OCI-M1 (cell line): ENCODE data around the gene DNAI7.

Source experiments
- DNase-seq: peaks from one replicate; lab custom pipeline; 2025; lab: John Stamatoyannopoulos, UW

The DNAI7 gene, protein sequence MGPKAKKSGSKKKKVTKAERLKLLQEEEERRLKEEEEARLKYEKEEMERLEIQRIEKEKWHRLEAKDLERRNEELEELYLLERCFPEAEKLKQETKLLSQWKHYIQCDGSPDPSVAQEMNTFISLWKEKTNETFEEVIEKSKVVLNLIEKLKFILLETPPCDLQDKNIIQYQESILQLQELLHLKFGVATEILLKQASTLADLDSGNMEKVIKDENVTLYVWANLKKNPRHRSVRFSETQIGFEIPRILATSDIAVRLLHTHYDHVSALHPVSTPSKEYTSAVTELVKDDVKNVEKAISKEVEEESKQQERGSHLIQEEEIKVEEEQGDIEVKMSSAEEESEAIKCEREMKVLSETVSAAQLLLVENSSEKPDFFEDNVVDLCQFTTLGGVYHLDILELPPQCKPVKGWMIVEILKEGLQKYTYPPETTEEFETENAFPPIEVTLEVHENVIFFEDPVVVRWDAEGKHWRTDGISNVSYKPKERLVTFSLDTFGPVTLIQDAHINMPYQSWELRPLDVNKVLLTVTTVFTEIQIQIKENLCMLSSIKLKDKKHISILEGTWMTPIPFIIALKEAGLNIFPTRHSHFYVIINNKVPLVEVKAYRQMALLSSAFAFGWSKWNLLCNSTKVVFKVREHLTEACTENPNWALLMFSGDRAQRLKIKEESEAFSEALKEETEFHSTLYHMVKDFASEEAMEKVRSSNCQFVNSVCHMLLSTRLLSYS

DNA sequence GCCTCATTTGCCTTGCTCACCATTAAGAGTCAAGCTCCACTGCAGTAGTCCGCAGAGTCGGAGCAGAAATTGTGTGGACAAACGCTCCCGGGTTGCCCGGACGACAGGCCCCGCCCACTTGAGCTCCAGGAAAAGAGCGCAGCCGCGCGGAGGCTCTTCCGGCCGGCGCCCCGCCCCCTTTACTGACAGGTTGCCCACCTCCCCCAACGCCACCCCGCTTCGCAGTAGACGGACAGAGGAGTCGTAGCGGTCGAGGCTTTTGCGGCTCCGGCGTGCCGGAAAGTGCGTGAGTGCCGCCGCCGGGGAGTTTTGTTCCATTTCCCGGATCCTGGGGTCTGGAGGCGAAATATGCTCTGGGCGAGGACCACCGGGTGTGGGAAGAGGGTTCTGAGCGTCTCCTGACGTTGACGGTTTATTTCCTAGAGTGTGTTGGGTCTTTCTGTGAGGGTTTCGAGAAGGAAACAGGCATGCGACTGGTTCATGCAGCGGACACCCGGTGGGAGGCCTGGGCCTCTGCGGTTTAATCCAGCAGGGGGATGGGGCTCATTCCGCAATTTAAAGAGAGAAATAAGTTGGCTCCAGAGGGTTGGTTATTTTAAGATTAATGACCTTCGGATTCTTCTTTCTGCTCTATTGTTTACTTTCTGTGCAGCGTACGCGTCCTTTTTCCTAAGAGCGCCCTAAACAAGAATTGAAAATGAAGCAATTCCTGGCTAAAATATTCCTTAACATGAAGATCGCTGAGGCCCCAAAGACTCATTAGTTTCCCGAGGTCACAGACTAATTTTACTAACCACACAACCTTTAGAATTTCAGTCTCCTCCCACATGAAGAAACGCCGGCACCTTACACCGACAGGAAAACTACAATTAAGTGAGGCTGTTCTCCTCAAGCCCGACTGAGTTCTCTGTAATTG, at the start of gene DNAI7, which contains the start of gene ETFRF1:
TSS of gene DNAI7 (minus strand) at position 105 of the 916 bp plus-strand sequence. CDS start at position 23, 82 bp downstream.
TSS of gene ETFRF1 (plus strand) at position 182 of the 916 bp plus-strand sequence. CDS start 8,720 bp downstream, outside the sequence.
- peak; percentile 98 for DNase-seq

DNA sequence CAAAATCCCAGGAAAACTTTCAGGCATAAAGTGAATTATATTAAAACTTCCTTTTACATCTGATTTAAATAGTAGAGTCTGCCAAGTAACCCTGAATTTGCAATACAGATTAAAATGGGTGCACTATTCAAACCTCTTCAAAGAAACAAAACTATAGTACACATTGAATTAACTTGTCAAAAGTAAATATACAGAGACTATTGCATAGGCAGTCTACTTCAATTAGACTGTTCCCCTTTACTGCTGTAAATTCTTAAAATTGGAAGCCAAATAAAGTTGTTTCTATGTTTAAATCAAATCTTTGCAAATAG, 48.7 kb upstream of the DNAI7 start:
- no peak for DNase-seq

DNA sequence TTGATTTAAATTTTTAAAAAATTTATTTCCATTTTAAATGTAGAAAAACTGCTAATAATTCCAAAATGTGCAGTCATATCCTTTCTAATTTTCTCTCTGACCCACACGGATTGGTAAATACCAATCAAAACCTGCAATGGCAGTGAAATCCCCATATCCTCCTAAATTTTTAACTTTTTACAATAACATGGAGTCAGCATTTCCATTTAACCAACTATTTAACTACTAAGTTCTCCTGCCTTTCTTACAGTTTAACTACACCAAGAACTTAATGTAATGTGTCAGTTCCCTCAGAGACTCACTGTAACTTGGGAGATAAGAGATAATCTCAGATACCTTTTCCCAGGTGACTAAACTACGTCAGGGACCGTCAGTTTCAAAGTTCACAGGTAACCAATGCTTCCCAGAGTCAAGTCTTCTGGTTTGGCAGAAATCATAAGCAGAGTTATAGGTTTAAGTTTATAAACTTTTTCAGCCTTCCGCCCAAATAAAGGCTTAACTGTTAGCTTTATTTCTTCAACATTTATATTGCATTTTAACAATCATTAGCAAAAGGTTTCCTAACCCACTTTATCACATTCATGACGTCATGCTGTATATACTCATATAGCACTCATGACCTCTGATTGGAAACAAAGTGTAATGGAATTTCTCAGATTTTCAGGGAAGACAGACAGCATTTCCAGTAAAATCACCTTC, 48.2 kb upstream of the DNAI7 start:
- no peak for DNase-seq

DNA sequence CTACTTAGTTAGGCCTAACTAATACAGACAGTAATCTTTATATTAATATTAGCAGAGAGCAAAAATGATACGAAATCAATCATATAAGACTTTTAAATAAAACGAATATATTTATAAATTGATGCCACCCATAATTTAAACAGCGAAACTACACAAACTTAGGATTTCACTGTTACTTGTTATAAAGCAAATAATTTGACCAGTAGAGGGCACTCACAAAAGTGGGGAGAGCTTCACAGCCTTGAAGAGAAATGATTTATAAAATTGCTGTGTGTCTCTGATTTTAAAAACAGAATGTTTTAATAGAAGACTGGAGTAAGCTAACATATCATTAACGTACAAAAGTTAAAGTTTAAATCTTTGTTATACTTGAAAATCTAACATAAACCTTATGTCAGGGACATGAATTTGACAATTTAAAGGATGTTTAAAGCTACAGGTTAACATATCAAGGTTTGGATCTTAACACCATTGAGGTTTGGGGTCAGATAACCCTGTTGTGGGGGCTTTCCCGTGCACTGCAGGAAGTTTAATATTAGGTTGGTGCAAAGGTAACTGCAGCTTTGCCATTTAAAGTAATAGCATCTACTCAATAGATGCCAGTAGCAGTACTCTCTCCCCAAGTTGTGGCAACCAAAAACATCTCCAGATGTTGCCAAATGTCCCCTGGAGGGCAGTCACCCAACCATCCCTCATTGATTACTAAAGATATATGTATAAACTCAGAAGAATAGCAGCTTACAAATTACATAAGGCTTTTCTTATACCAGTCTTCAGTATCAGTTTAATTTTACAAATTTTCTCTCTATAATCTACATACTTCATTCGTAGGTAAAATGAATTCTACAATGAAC, 46.4 kb upstream of the DNAI7 start:
- DNase-seq = peak; percentile 77

DNA sequence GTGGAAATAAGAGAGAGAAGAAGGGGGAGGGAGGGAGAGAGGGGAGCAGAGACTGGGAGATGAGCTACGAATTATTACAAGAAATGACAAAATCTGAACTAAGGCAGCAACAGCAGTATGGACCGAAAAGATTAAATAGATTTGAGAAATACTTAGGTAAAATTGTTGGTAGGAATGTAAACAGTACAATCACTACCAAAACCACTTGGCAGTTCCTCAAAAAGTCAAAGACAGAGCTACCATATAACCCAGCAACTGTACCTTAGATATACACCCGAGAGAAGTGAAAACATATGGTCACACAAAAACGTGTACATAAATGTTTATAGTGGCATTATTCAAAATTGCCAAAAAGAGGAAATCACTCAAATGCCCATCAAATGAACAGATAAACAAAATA, 41.7 kb upstream of the DNAI7 start:
- no peak for DNase-seq

DNA sequence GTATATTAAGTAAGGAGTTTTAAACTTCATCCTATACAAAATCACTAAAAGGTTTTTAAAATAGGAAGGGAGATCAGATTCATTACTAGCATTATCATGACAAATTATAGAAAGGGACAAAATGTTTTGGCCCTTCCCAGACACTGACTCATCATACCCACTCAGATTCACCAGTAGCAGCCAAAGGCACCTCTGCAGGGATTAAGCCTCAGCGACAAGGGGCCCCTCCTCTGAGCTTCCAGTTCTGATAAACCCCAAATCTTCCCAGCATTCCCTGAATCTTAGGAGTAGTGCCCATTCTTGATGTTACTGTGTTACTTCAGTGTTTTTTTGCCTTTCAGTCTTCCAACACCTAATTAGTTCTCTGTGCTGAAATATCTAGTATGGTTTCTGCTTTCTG, 41.2 kb upstream of the DNAI7 start:
- DNase-seq = no peak

DNA sequence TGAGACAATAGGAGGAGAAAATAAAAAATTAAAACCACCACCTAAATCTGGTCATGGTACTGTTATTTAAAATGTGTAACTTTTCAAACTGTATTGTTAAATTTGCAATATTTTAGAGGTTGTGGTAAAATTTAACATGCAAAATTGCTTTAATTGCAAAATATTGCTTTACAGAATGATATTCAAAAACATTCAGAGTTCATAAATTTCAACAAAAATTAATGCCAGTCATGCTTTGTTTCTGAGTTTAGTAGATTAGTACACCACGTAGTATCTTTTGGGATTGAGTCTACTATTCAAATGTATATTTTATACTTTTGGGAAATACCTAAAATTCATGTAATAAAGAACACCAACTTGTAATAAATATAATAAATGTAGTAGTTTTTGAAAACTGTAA, 18.4 kb upstream of the DNAI7 start:
- DNase-seq = no peak

DNA sequence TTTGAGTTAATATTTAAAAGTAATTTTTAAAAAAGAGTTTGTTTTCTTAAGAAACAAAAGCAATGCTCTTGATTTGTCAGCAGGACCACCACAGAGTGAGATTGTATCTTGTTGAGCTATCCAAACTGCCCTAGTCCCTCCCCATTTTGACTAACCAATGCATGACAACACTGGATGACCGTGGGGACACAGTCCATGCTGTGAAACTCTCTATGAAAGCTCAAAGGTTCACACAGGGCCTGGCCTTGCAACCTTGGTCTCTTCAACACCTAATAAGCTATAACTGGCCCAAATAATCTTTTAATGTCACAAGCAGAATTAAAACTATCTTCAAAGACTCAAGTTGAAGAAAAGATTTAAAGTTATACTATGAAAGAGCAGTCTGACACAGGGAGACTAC, 13.6 kb upstream of the DNAI7 start:
- DNase-seq = no peak

DNA sequence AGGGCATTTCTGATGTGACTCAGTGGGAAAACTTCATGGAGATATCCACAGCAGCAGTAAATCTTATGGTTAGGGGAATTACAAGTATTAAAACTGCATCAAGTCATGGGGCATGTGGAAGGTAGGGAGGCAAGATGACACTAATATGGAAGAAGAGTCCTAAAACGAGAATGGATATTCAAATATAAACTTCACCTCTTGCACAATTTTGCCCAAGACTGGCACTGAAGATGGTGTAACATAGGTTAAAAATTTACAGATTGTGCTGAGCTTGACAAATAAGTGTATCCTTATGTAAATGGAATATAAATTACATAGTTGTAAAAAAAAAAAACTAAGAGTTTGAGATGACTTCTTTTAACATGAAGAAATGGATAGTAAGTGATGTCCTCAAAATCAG, 12.9 kb upstream of the DNAI7 start:
- no peak for DNase-seq

DNA sequence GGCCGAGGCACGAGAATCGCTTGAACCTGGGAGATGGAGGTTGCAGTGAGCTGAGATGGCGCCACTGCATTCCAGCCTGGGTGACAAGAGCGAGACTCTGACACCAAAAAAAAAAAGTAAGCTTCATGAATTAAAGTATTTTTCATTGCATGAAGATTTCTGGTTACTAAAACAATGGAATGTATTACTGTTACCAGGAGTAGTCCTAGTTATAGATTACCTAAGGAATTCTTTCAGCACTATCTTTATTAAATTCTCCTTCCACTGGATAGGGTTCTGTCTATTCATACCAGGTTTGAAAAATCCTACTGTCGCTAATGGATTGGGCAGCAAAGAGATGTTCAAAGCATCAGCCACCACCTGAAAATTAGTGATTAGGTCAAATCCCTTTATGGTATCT, 12.5 kb upstream of the DNAI7 start:
- no peak for DNase-seq

DNA sequence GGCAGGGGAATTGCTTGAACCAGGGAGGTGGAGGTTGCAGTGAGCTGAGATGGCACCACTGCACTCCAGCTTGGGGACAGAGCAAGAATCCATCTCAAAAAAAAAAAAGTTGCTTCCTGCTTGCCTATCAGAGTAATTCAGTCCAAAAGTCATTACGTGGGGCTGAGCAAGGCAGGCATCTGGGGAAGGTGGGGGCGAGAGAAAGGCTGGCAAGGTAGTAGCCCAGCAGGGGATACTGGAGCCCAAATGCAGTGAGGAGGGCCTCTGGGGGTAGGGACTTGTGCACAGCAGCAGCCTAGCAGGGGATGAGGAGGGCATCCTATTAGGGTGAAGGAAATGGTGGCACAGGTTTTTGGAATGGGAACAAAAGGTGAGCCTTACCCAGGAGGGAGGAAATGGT, 7.2 kb upstream of the DNAI7 start:
- no peak for DNase-seq

DNA sequence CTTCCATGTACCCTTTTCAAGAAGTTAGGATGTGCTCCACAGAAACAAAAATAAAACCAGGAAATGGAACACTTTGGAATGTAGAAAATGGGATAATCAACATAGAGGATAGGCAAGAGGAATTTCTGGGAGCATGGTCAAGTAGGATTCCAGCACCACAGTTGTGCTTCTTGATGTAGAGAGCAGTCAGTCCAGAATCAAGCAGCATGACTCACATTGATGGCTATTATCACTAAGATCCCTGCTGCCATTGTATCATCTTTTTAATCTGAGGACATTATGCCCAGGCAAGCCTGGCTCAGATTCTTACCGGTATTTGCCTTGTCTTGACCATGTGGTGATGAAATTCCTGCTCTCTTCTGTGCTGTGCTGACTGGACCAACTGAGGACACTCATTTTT, 5.7 kb upstream of the DNAI7 start:
- no peak for DNase-seq

DNA sequence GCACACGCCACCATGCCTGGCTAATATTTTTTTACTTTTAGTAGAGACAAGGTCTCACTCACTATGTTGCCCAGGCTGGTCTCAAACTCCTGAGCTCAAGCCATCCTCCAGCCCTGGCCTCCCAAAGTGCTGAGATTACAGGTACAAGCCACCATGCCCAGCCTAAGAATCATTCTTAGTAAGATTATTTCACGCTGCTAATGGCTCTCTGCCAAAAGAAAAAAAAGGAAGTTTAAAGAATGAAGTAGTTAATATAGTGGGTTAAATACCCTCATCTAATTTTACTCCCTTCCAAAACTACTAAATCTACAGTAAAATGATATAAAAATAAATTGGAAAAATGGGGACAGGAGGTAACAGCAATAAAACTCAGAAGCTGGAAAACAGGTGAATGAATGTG, 2.6 kb upstream of the DNAI7 start:
- peak; percentile 58 for DNase-seq

DNA sequence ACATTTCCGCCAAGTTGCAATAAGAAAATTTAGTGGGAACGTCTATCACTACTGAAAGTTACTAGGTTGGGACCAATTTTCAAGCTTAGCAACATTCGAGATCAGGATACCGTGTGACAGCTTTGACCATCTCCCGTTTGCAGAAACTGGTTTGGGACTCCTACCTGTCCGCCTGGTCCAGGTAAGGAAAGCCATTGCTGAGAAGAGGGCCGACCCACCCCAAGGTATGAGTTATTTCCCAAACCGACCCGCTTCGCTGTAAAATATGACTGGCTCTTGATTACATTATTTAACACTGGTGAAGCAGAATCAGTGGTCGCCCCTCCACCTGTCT, 271 bp downstream of the DNAI7 start:
- DNase-seq = no peak

DNA sequence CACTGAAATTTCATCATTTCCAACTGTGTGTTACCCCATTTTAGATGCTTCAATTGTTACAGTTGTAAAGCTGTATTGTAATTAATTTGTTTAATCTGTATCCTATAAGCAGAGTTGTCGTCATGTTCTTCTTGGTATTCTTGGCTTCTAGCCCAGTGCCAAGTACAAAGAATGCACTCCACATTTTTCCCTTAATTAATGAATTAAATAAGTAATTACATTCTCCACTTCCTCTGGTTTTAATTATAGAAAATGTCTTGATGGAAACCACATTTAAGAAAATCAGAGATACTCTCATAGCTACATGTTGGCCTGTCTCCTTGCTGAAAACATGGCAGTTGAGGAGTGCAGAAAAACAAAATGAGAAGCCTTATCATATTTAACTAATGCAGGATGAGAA, 746 bp downstream of the DNAI7 start:
- DNase-seq = peak; percentile 20

DNA sequence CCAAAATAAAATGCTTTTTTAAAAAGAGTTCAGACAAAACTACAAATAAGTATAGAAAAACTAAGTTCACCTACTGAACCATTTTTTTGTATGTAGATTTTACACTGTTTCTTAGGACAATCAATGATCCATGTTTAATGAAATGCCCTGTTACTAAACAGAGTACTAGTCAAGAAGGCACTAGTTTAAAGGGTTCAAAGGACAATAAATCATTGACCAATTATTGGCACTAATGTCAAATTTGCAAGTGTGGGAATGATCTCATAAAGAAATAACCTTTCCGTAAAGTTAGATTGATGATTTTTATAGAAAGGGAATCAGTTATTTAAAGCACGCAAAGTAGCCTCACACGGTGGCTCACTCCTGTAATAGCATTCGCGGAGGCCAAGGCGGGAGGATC, 4.2 kb downstream of the DNAI7 start:
- DNase-seq = no peak

DNA sequence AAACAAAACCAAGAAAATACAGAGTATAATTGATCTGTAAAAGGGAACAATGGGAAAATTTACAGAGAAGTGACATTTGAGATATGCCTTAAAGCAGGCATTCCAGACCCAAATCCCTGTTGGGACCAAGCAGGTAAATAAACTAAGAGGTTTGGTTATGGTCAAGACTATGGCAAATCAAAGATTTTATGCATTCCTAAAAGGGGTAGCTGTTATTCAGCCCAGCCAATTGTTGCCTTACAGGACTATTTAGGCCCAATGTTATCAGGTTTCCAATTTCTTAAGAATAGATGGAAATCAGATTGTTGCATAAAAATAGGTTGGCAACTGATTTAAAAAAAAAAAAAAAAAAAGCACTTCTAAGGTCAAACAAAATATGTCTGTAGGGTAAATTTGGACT, 5.3 kb downstream of the DNAI7 start:
- DNase-seq = no peak

DNA sequence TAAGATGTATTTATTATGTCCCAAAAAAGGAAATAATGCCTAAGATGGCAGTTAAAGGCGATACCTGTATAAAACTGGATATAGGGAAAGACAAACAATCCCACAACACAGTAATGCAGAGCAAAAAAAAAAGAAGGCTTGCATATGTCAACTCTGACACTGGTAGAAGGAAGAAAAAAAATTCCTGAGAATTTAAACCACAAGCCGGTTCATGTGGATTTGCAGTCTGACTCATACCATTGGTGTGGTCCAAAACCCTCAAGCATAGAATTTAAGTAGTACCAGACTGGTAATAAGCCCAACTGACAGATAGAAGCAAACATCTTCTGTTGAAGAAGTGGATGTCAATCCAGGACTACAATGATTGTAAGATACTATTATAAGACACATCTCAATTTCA, 7.2 kb downstream of the DNAI7 start:
- DNase-seq = no peak

DNA sequence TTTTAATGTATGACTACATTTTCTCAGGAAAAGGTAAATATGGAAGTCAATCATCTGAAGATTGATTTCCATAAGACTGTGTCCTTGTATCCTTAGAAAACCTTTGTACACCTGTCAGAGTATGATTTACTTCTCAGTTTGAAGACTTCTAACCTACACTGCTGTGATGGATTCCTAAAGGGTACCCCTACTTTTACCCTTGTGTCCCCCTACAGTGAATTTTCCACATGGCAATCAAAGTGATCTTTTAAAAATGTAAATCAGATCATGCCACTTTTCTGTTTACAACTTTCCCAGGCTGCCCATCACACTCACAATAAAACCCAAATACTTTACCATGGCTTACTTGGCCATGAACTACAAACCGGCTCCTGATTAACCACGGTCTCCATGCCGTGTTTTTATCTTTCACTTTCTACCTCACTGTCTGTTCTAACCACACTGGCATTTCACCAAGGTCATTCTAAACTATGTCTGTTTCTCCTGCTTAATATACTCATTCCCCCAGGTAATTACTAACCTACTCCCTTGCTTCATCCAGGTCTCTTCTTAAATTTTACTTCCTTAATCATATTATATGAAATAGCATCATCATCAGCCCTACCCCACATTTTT, 8.1 kb downstream of the DNAI7 start:
- peak; percentile 36 for DNase-seq

DNA sequence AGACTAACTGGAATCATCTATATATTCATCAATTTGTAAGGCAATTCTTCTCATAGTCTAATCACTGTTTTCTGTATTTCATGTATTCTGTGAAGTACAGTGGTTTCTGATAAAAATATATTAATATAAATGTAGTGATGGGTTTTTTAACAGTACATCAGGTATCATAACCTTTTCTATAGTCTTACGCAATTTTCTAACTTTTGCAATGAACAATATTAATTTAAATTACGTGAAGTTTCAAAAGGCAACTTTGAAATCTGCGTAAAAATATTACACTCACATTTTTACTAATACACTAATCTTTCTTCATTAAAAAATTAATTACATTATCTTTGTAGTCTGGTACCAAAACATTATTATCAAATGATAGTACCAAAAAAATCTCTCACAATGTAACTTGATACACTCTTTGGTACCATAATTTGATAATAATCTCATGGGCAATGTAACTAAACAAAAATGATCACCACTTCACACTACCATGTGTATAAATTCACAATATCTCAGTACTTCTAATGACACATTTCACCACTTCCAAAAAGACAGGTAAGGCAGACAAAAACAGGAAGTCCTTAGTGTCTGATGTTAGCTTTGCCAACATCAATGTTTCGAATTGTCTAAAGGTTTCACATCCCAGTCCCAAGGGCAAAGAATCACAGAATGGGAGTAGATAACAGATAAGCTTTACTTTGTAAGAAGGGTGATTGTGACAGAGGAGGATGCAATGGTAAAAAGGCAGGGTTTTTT, 8.7 kb downstream of the DNAI7 start:
- DNase-seq = no peak
